Measurements from ENCODE around the gene HAND2. TPM values are rescaled to one million over a fixed set of nuclear protein-coding genes. Genes with fewer than 3 reads are reported as not detected.

HAND2 gene
- total and polyA plus RNA-seq, 12 donors = 0.11 to 56.1 (median 15.7) TPM

- no peaks in the 10 kb centered on the region for H3K36me3 ChIP-seq (replicated peaks in 1 of 2)
- WGBS, 4 donors = 14 to 30% (median 25%) methylated on average over 42 to 48 of the region's 48 CpGs
- peaks cover 75% of the 10 kb centered on the region for H3K27me3 ChIP-seq
- H3K9me3 ChIP-seq (replicated peaks in 1 of 3) = no peaks in the 10 kb centered on the region
- TF ChIP-seq POLR2A (IDR thresholded peaks at IDR 0.05) (no peak), CTCF (IDR thresholded peaks at IDR 0.05) (no peak)
- intact Hi-C loops (cut with DNase I) = no loop called here
- DNase-seq = peak in 1 of 7 donors; percentile 63
- H3K27ac ChIP-seq = peak overlapping the region in 1 of 5 donors; percentile 68
- H3K4me1 ChIP-seq (replicated peaks in 1 of 2) = peaks cover 7 to 18% of the 10 kb centered on the region in 2 donors
- no peak overlapping the region for H3K4me3 ChIP-seq
These were observed 4.7 kb downstream of the HAND2 start for GRCh38 chr4:173525118-173526011.

GRCh38 chr4:173524218-173525117 lies 5.6 kb downstream of the HAND2 start:
- H3K27me3 ChIP-seq = peaks cover 75% of the 10 kb centered on the region
- peaks cover 7 to 12% of the 10 kb centered on the region in 2 donors for H3K4me1 ChIP-seq (replicated peaks in 1 of 2)
- intact Hi-C loops (cut with DNase I) = no loop called here

GRCh38 chr4:173522951-173523395 lies 7.1 kb downstream of the HAND2 start:
- WGBS, 4 donors = 20 to 34% (median 24%) methylated on average over 14 to 21 of the region's 21 CpGs
- no peak for TF ChIP-seq POLR2A (IDR thresholded peaks at IDR 0.05)
- no peak for TF ChIP-seq CTCF (IDR thresholded peaks at IDR 0.05)
- peak overlapping the region in 1 of 4 donors; percentile 37 for H3K4me3 ChIP-seq
- peaks cover 77% of the 10 kb centered on the region for H3K27me3 ChIP-seq
- H3K36me3 ChIP-seq (replicated peaks in 1 of 2) = no peaks in the 10 kb centered on the region
- intact Hi-C loops (cut with DNase I) = no loop called here
- DNase-seq = peak in 1 of 7 donors; percentile 63
- peak overlapping the region in 2 of 5 donors; percentile 41 to 65 for H3K27ac ChIP-seq
- peaks cover 7 to 12% of the 10 kb centered on the region in 2 donors for H3K4me1 ChIP-seq (replicated peaks in 1 of 2)
- no peaks in the 10 kb centered on the region for H3K9me3 ChIP-seq (replicated peaks in 1 of 3)

More at GRCh38 chr4:173524218-173525117, 5.6 kb downstream of the HAND2 start:
- peak overlapping the region in 1 of 5 donors; percentile 68 for H3K27ac ChIP-seq
- H3K36me3 ChIP-seq (replicated peaks in 1 of 2) = no peaks in the 10 kb centered on the region
- H3K4me3 ChIP-seq = no peak overlapping the region
- no peak for TF ChIP-seq CTCF (IDR thresholded peaks at IDR 0.05)
- TF ChIP-seq POLR2A (IDR thresholded peaks at IDR 0.05) = no peak
- peak in 1 of 7 donors; percentile 56 for DNase-seq
- 37 to 53% (median 50%) methylated on average over 25 of the region's 25 CpGs for WGBS, 4 donors
- no peaks in the 10 kb centered on the region for H3K9me3 ChIP-seq (replicated peaks in 1 of 3)

Measured in adrenal gland (tissue), 12 donors.